Activated CD4-positive, alpha-beta T cell treated with anti-CD3 and anti-CD28 coated beads for 36 hours (primary cell): ENCODE data around the gene SDR9C7. TPM values are rescaled to one million over a fixed set of nuclear protein-coding genes. Genes with fewer than 3 reads are reported as not detected.
"Not testable (repeated sequence)": the region's sequence is repeated elsewhere in the genome, so short reads cannot be mapped to it uniquely, and the experiment has no call there.

Source experiments
- ATAC-seq: fragments of 200-7000 bp; cut with Tn5 transposase; one replicate; pipeline ENCODE4 v1.10.0; 2021; ENCODE audit warnings: mild to moderate bottlenecking, moderate library complexity
- CTCF ChIA-PET: fragments of 350-600 bp; sonication (Branson Sonifier 250); formaldehyde crosslinking; loops from one replicate; lab custom pipeline; 2021; ENCODE audit warnings: antibody characterized with exemption; lab: Charles Lee
- POLR2A ChIA-PET: fragments of 350-600 bp; sonication (Branson Sonifier 250); formaldehyde crosslinking; loops from one replicate; lab custom pipeline; 2021; ENCODE audit warnings: antibody characterized with exemption, inconsistent platforms; lab: Charles Lee
- DNase-seq: peaks from one replicate; pipeline ENCODE4 v3.0.0-alpha.2; 2020
- H3K27ac Mint-ChIP-seq: one replicate; pipeline ENCODE4 v1.8.0; 2021; ENCODE audit warnings: mixed read lengths
- H3K27me3 Mint-ChIP-seq: one replicate; pipeline ENCODE4 v1.8.0; 2021; ENCODE audit warnings: mixed read lengths
- H3K36me3 Mint-ChIP-seq: one replicate; pipeline ENCODE4 v1.8.0; 2021; ENCODE audit warnings: low read depth, mixed read lengths
- H3K4me1 Mint-ChIP-seq: one replicate; pipeline ENCODE4 v1.8.0; 2021; ENCODE audit warnings: mixed read lengths
- H3K4me3 Mint-ChIP-seq: one replicate; pipeline ENCODE4 v1.8.0; 2021; ENCODE audit warnings: mild to moderate bottlenecking, moderate library complexity, mixed read lengths
- H3K9me3 Mint-ChIP-seq: one replicate; pipeline ENCODE4 v1.8.0; 2021; ENCODE audit warnings: low read depth, mixed read lengths
- intact Hi-C, 2 experiments: fragments of 100-400 bp; cut with DNase I in 1 of 2; cut with micrococcal nuclease in 1 of 2; formaldehyde crosslinking; loops; one replicate each; pipeline versions ENCODE4 v1.14.2 to v1.15.1; 2022 to 2024; cut with DNase I, micrococcal nuclease
- total RNA-seq, 2 experiments: library from RNA; stranded (reverse); gene quantifications; one replicate each; pipeline ENCODE4 v1.2.3, GENCODE V29; 2021

The SDR9C7 gene
- total RNA-seq, 2 experiments from 2014 or later: not detected

- H3K4me1 Mint-ChIP-seq, intact Hi-C loops, ATAC-seq, POLR2A ChIA-PET, H3K27ac Mint-ChIP-seq, H3K27me3 Mint-ChIP-seq, H3K9me3 Mint-ChIP-seq, H3K36me3 Mint-ChIP-seq, DNase-seq, H3K4me3 Mint-ChIP-seq: not testable (repeated sequence)
- CTCF ChIA-PET: interaction anchor here (1.6 kb wide), 1 partner anchor 62 kb away, joined by 3 read pairs; no protein-coding TSS in a partner anchor
Observed at GRCh38 chr12:56965124-56965523, 30.9 kb upstream of the SDR9C7 start.

- H3K36me3 Mint-ChIP-seq, intact Hi-C loops, H3K27me3 Mint-ChIP-seq, H3K4me3 Mint-ChIP-seq, H3K27ac Mint-ChIP-seq, H3K4me1 Mint-ChIP-seq, ATAC-seq, POLR2A ChIA-PET, DNase-seq, CTCF ChIA-PET, H3K9me3 Mint-ChIP-seq: not testable (repeated sequence)
Observed at GRCh38 chr12:56963557-56963956, 29.3 kb upstream of the SDR9C7 start.

GRCh38 chr12:56962247-56962646, 28.0 kb upstream of the SDR9C7 start:
- H3K27me3 Mint-ChIP-seq, CTCF ChIA-PET, H3K27ac Mint-ChIP-seq, ATAC-seq, POLR2A ChIA-PET, DNase-seq, H3K36me3 Mint-ChIP-seq, H3K4me1 Mint-ChIP-seq, H3K4me3 Mint-ChIP-seq, intact Hi-C loops, H3K9me3 Mint-ChIP-seq: not testable (repeated sequence)

GRCh38 chr12:56958422-56958821, 24.2 kb upstream of the SDR9C7 start:
- no peak overlapping the region for H3K4me3 Mint-ChIP-seq
- ChIA-PET POLR2A (no interaction called here), CTCF (interaction anchor here (0.5 to 1.8 kb wide), 2 partner anchors 11 to 282 kb away, joined by 3 to 6 read pairs; no protein-coding TSS in a partner anchor)
- no peaks in the 10 kb centered on the region for H3K4me1 Mint-ChIP-seq
- peaks cover 2% of the 10 kb centered on the region for H3K9me3 Mint-ChIP-seq
- ATAC-seq (no peak), DNase-seq (no peak)
- intact Hi-C loops: no loop called here
- H3K27ac Mint-ChIP-seq: no peak overlapping the region
- no peaks in the 10 kb centered on the region for H3K36me3 Mint-ChIP-seq
- no peaks in the 10 kb centered on the region for H3K27me3 Mint-ChIP-seq

GRCh38 chr12:56957229-56958052, 23.2 kb upstream of the SDR9C7 start, which contains the start of gene RDH16:
RDH16 (minus strand) TSS chr12:56957608; CDS start chr12:56957462, 146 bp downstream.
- ChIA-PET CTCF (no interaction called here), POLR2A (no interaction called here)
- intact Hi-C loops: no loop called here
- no peak within 1 kb of the TSS for H3K4me3 Mint-ChIP-seq
- H3K27ac Mint-ChIP-seq: no peak within 1 kb of the TSS
- no peaks in the 10 kb centered on the region for H3K36me3 Mint-ChIP-seq
- H3K4me1 Mint-ChIP-seq: no peaks in the 10 kb centered on the region
- ATAC-seq: no peak
- H3K27me3 Mint-ChIP-seq: no peaks in the 10 kb centered on the region
- DNase-seq: no peak
- peaks cover 2% of the 10 kb centered on the region for H3K9me3 Mint-ChIP-seq

- ChIA-PET CTCF (no interaction called here), POLR2A (no interaction called here)
- Mint-ChIP-seq H3K4me3 (no peak overlapping the region), H3K9me3 (peaks cover 2% of the 10 kb centered on the region), H3K27ac (no peak overlapping the region), H3K36me3 (no peaks in the 10 kb centered on the region), H3K4me1 (no peaks in the 10 kb centered on the region), H3K27me3 (no peaks in the 10 kb centered on the region)
- intact Hi-C loops: no loop called here
- ATAC-seq (no peak), DNase-seq (no peak)
Observed at GRCh38 chr12:56955631-56956256, 21.5 kb upstream of the SDR9C7 start.

- ChIA-PET CTCF (no interaction called here), POLR2A (no interaction called here)
- no peaks in the 10 kb centered on the region for H3K4me1 Mint-ChIP-seq
- no peak overlapping the region for H3K4me3 Mint-ChIP-seq
- no peaks in the 10 kb centered on the region for H3K36me3 Mint-ChIP-seq
- ATAC-seq (no peak), DNase-seq (no peak)
- no peak overlapping the region for H3K27ac Mint-ChIP-seq
- peaks cover 2% of the 10 kb centered on the region for H3K9me3 Mint-ChIP-seq
- H3K27me3 Mint-ChIP-seq: no peaks in the 10 kb centered on the region
- intact Hi-C loops: no loop called here
Observed at GRCh38 chr12:56954958-56955355, 20.7 kb upstream of the SDR9C7 start.

- Mint-ChIP-seq H3K27ac (no peak overlapping the region), H3K9me3 (no peaks in the 10 kb centered on the region), H3K27me3 (no peaks in the 10 kb centered on the region), H3K4me1 (no peaks in the 10 kb centered on the region), H3K36me3 (no peaks in the 10 kb centered on the region), H3K4me3 (no peak overlapping the region)
- ATAC-seq (no peak), DNase-seq (no peak)
- intact Hi-C loops: no loop called here
- ChIA-PET CTCF (no interaction called here), POLR2A (no interaction called here)
Observed at GRCh38 chr12:56954057-56954957, 20.1 kb upstream of the SDR9C7 start.

- ATAC-seq (no peak), DNase-seq (no peak)
- H3K4me3 Mint-ChIP-seq: no peak overlapping the region
- intact Hi-C loops: no loop called here
- CTCF ChIA-PET: no interaction called here
- no peaks in the 10 kb centered on the region for H3K9me3 Mint-ChIP-seq
- H3K27me3 Mint-ChIP-seq: no peaks in the 10 kb centered on the region
- no peaks in the 10 kb centered on the region for H3K4me1 Mint-ChIP-seq
- H3K27ac Mint-ChIP-seq: no peak overlapping the region
- POLR2A ChIA-PET: no interaction called here
- no peaks in the 10 kb centered on the region for H3K36me3 Mint-ChIP-seq
Observed at GRCh38 chr12:56953314-56953713, 19.1 kb upstream of the SDR9C7 start.

- no peak overlapping the region for H3K27ac Mint-ChIP-seq
- no peaks in the 10 kb centered on the region for H3K27me3 Mint-ChIP-seq
- H3K4me3 Mint-ChIP-seq: no peak overlapping the region
- no peak for ATAC-seq
- no peaks in the 10 kb centered on the region for H3K4me1 Mint-ChIP-seq
- intact Hi-C loops: no loop called here
- ChIA-PET CTCF (no interaction called here), POLR2A (no interaction called here)
- no peaks in the 10 kb centered on the region for H3K9me3 Mint-ChIP-seq
- H3K36me3 Mint-ChIP-seq: no peaks in the 10 kb centered on the region
- no peak for DNase-seq
Observed at GRCh38 chr12:56951582-56952339, 17.6 kb upstream of the SDR9C7 start.

- H3K4me3 Mint-ChIP-seq: no peak overlapping the region
- H3K27me3 Mint-ChIP-seq: no peaks in the 10 kb centered on the region
- no peaks in the 10 kb centered on the region for H3K9me3 Mint-ChIP-seq
- intact Hi-C loops: no loop called here
- H3K27ac Mint-ChIP-seq: no peak overlapping the region
- ATAC-seq: no peak
- ChIA-PET POLR2A (no interaction called here), CTCF (interaction anchor here (2.3 kb wide), 1 partner anchor 11 kb away, joined by 6 read pairs; no protein-coding TSS in a partner anchor)
- no peaks in the 10 kb centered on the region for H3K36me3 Mint-ChIP-seq
- H3K4me1 Mint-ChIP-seq: no peaks in the 10 kb centered on the region
- DNase-seq: no peak
Observed at GRCh38 chr12:56948881-56949280, 14.7 kb upstream of the SDR9C7 start.
